ENCODE measurements around the gene HSD17B1. TPM values are rescaled to one million over a fixed set of nuclear protein-coding genes. Genes with fewer than 3 reads are reported as not detected.

HSD17B1 gene
- total and polyA plus RNA-seq, 2 of the 4 experiments (the other 2 are of a cell fraction): 0.72 to 1.4 TPM

DNA sequence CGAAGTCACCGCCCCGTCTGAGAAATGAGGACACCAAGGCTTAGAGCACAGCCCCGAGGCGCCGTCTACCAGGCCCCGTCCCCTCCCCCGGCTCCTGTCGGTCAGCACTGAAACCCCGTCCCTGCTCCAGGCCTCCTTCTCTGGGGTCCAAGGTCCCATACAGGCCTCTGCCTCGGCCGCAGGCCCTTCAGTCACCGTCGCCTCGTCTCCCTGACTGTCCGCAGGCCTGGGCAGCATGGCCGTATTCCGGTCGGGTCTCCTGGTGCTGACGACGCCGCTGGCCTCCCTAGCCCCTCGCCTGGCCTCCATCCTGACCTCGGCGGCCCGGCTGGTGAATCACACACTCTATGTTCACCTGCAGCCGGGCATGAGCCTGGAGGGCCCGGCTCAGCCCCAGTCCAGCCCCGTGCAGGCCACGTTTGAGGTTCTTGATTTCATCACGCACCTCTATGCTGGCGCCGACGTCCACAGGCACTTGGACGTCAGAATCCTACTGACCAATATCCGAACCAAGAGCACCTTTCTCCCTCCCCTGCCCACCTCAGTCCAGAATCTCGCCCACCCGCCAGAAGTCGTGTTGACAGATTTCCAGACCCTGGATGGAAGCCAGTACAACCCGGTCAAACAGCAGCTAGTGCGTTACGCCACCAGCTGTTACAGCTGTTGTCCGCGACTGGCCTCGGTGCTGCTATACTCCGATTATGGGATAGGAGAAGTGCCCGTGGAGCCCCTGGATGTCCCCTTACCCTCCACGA, 9.8 kb downstream of the HSD17B1 start:
- Histone ChIP-seq H2AFZ (replicated peaks; ENCODE audit: low read length, poor library complexity) (peak overlapping the region; percentile 98), H2BK120ac (ENCODE audit: low read depth, low read length) (no peak overlapping the region), H2BK15ac (ENCODE audit: low read depth, low read length) (no peak overlapping the region), H4K91ac (ENCODE audit: insufficient read depth, low read depth, low read length) (peak overlapping the region; percentile 90), H2BK20ac (ENCODE audit: low read depth, low read length) (no peak overlapping the region), H3K4ac (ENCODE audit: low read depth, low read length) (peak overlapping the region; percentile 95), H2AK5ac (ENCODE audit: low read depth, low read length) (peak overlapping the region; percentile 89), H3K18ac (ENCODE audit: low read depth, low read length) (no peak overlapping the region), H3K4me1 (ENCODE audit: control insufficient read depth, insufficient read depth, low read length) (peaks cover 17% of the 10 kb centered on the region), H3K9me1 (ENCODE audit: insufficient read depth, low read length) (peaks cover 13% of the 10 kb centered on the region), H3K4me2 (ENCODE audit: low read depth, low read length) (peak overlapping the region; percentile 83), H3K36me3 (ENCODE audit: control insufficient read depth, insufficient read depth, low read length) (peaks cover 27% of the 10 kb centered on the region), H3K27me3 (ENCODE audit: control insufficient read depth, insufficient read depth, low read length) (no peaks in the 10 kb centered on the region), H4K20me1 (ENCODE audit: insufficient read depth, low read length) (peaks cover under 1% of the 10 kb centered on the region; the same call in 1 of the 2 replicates), H3K23ac (ENCODE audit: low read depth, low read length) (no peak overlapping the region), H2BK5ac (ENCODE audit: low read depth, low read length, poor library complexity, severe bottlenecking) (peak overlapping the region; percentile 61), H3K56ac (ENCODE audit: extremely low read depth, insufficient read depth, low read length) (peak overlapping the region; percentile 81), H4K5ac (ENCODE audit: low read depth, low read length) (peak overlapping the region; percentile 88), H3K9ac (ENCODE audit: low read depth, low read length) (peak overlapping the region; percentile 86), H3K4me3 (ENCODE audit: insufficient read depth, low read depth, low read length) (peak overlapping the region; percentile 84), H3K14ac (replicated peaks; ENCODE audit: low read depth, low read length) (peak overlapping the region; percentile 16), H2AK9ac (replicated peaks; ENCODE audit: low read depth, low read length, poor library complexity) (peak overlapping the region; percentile 100), H3K79me1 (ENCODE audit: low read depth in 1 of 2, low read length in 2 of 2) (peaks cover 27 to 59% of the 10 kb centered on the region in 2 experiments), H3K9me3 (ENCODE audit: control insufficient read depth, insufficient read depth, low read length) (no peaks in the 10 kb centered on the region), H3K27ac (ENCODE audit: insufficient read depth, low read length) (peak overlapping the region; percentile 83), H4K8ac (ENCODE audit: low read depth in 2 of 2, low read length in 2 of 2) (peak overlapping the region; percentile 98 to 100)
- POLR2A ChIA-PET (ENCODE audit: unreplicated experiment): no interaction called here
- TSS peak; percentile 69 for BruUV-seq (replicated peaks)
- ATAC-seq (ENCODE audit: low read depth) (peak; percentile 19), DNase-seq (peak; percentile 28)
- CTCF ChIA-PET: no interaction called here
- in situ Hi-C loops (cut with MboI; ENCODE audit: low sequenced_read_pairs) (no loop called here), intact Hi-C loops (cut with micrococcal nuclease) (no loop called here), dilution Hi-C loops (cut with HindIII; ENCODE audit: low sequenced_read_pairs, unreplicated experiment) (no loop called here)
- TF ChIP-seq SMC3 (IDR thresholded peaks at IDR 0.05; ENCODE audit: low read depth, low read length): no peak
- TF ChIP-seq CEBPB (IDR thresholded peaks at IDR 0.05; ENCODE audit: low read depth, low read length): peak; percentile 39; the same call in 1 of the 2 replicates
- TF ChIP-seq MAZ (IDR thresholded peaks at IDR 0.05; ENCODE audit: borderline replicate concordance, low read depth, low read length): no peak
- no peak for TF ChIP-seq BHLHE40 (IDR thresholded peaks at IDR 0.05; ENCODE audit: low read depth, low read length)
- TF ChIP-seq CHD1 (IDR thresholded peaks at IDR 0.05; ENCODE audit: low read depth, low read length): no peak
- TF ChIP-seq MAFK (IDR thresholded peaks at IDR 0.05; ENCODE audit: low read depth, low read length): no peak
- TF ChIP-seq NFE2L2 (IDR thresholded peaks at IDR 0.05; ENCODE audit: low read depth, low read length): no peak
- no peak for TF ChIP-seq RFX5 (IDR thresholded peaks at IDR 0.05; ENCODE audit: low read depth, low read length)
- 3% methylated on average over 25 of the region's 48 CpGs; no CpG with 5 or more reads in 1 of the 2 experiments for WGBS, 2 experiments (ENCODE audit: extremely low coverage in 2 of 2, insufficient read length in 1 of 2)

Data from IMR-90 (cell line).